GM21423 (cell line): ENCODE measurements around the gene FRYL.

Experiments
- ATAC-seq: cut with Tn5 transposase; IDR thresholded peaks from one replicate; pipeline ENCODE4 v1.9.1; 2021; ENCODE audit warnings: mild to moderate bottlenecking, moderate library complexity; ENCODE audit not compliant: unreplicated experiment

The FRYL gene

GRCh38 chr4:48570646-48571220, 209.3 kb downstream of the FRYL start:
- no peak for ATAC-seq

GRCh38 chr4:48566034-48566384, 214.1 kb downstream of the FRYL start:
- ATAC-seq, result no peak

DNA sequence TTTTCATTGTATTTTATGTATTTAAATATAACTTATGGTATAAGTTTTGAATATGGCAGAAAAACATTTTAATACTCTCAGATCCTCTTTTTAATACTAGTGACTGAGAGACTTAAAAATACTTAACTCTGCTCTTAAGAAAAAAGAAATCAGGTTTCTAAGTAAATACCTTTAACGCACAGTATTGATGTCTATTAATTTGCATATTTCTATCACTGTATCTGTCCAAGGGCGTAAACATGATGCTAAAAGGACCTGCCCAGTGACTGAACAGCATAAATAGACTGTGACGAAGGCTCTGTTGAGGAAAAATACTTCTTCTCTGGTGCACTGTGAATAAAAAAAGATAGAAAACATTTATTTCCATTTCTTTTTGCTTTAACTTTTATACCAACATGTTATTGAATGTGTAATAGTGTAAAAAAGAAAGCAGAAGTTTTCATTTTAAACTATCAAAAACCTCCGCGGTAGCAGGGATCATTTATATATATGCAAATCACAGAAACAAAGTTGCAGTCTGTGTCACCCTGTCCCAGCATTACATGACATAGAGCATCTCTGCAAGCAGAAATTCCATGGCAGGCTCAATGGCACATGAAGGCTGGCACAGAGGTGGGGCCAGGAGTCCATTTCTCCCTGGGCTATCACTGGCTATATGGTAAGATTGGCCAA, 214.6 kb downstream of the FRYL start:
- no peak for ATAC-seq

DNA sequence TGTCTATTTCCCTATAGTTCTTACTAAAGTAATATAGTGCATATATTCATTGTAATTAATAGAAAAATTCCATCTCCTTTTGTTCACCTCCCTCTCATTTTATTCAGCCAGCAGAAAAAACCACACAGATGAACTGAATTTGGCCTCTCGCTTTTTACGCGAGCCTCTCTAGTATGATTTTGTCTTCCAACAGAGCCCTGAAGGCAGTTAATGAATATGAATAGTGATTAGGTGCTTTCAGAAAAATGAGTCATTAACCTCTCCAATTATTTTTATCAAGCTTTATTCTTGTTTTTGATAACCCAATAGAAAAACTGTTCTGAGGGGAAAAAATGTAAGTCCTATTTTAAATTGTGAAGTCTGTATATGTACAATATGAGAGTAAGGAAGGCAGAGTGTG, 215.9 kb downstream of the FRYL start:
- no peak for ATAC-seq

DNA sequence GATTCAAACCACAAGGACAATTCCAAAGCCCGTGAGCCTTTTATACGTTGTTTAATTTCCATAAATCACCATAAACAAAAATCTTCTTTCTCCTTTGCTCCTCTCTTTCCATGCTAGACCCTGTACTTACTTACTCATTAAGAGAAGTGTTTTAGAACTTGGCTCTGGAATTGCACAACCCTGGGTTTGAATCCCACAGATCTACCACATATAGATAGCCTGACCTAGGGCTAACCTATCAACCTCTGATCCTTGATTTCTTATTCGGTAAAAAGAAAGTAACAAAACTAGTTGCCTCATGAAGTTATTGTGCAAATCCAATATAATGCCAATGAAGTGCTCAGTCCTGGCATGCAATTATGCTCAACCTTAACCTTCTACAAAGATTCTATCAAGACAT, 221.3 kb downstream of the FRYL start:
- no peak for ATAC-seq

DNA sequence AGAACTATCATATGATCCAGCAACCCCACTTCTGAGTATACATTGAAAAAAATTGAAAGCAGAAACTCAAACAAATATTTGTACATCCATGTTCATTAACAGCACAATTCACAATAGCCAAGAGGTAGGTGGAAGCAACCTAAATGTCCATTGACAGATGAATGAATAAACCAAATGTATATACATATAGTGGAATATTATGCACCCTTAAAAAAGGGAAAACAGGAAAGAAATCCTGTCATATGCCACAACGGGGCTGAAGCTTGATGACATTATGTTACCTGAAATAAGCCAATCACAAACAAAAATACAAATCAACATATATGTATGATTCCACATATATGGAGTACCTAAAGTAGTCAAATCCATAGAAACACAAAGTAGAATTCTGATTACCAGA, 222.1 kb downstream of the FRYL start:
- no peak for ATAC-seq

GRCh38 chr4:48557478-48557877, 222.6 kb downstream of the FRYL start:
- ATAC-seq, result no peak

DNA sequence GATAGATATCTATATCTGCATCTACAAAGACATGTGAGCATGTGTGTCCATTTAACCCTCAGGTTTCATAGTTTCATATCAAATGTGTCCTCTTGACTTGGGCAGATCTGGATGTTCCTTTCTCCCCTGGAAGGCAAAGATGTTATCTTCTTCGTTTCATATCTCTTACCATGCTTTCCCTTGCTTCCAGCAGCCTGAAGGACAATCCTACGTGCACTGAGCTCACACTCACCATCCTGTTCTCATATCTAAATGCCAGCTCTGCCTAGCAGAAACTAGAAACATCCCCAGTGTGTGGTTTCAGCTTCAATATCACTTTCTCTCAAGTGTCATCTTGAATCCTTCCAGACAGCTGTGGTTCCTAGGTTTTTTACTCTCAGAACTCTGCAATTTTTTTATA, 223.8 kb downstream of the FRYL start:
- no peak for ATAC-seq

- no peak for ATAC-seq
Observed at GRCh38 chr4:48554606-48555005, 225.5 kb downstream of the FRYL start.

GRCh38 chr4:48553720-48554119, 226.4 kb downstream of the FRYL start:
- no peak for ATAC-seq

DNA sequence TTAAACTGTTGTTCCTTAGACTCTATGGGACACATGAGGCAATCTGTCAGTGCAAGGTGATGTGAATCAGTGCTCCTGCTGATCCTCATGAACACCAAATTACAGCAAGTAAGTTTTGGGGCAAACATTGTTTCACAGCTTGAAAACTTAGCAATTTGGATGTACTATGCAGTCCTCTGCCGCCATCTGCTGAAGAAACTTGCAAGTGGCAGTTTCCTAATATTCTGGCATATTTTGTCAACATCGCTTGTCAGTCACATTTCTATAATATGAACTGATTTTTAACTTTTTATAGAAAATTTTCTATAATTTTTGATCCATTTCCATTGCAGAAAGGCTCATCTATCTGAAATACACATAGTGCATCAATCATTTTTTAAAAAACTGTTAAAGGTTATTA, 233.7 kb downstream of the FRYL start:
- no peak for ATAC-seq

DNA sequence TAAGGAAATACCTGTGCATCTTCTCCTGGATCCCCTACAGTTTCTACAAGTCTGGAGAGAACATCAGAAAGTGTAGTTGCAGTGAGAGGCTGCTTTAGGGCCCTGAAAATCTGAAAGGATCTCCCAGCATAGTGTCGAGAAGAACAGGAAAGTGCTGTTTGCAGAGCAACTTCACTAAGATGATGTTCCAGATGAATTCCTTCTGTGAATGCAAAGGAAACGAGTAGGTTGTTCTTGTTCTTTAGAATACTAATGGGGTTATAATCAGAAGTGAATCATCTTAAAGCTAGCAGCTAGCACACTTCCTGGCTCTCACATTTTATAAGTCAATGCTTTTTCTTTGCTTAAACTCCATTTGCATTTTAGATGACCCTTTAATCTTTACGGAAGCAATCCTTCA, 236.3 kb downstream of the FRYL start:
- no peak for ATAC-seq

DNA sequence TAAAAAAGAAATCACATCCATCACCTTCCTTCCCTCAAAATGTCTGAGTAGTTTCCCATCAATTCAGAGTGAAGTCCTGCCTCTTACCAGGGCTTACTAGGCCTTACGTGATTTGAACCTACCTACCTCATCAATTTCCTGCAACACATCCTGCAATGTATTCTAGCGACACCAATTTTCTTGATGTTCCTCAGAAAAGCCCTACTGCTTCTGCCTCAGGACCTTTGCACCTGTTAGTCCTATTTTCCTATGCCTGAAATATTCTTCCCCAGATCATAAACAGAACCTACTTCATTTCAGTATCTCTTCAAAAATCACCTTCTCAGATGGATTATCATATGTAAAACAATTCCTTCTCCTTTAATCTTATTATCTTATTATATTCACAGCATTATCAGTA, 237.2 kb downstream of the FRYL start:
- ATAC-seq, result no peak

- ATAC-seq, result no peak
Observed at GRCh38 chr4:48539597-48539996, 240.5 kb downstream of the FRYL start.

- ATAC-seq, result no peak
Observed at GRCh38 chr4:48538358-48538757, 241.7 kb downstream of the FRYL start.

DNA sequence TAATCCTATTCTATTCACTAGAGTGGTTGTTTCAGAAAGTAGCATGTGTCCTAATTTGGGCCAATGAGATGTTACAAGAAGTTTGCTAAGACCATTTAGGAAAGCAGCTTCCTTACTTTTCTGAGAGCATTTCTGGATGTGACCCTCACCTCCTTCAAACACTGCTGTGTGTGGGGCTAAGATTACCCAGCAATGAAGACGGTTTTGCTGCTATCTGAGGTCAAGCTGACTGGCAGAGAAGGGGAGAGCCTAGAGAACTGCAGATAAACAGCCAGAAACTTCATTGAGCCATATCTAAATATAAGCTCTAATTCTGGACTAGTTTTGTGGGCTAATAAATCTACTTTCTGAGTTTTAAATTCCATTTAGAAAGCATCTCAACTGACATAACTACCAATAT, 253.7 kb downstream of the FRYL start:
- ATAC-seq, result no peak

DNA sequence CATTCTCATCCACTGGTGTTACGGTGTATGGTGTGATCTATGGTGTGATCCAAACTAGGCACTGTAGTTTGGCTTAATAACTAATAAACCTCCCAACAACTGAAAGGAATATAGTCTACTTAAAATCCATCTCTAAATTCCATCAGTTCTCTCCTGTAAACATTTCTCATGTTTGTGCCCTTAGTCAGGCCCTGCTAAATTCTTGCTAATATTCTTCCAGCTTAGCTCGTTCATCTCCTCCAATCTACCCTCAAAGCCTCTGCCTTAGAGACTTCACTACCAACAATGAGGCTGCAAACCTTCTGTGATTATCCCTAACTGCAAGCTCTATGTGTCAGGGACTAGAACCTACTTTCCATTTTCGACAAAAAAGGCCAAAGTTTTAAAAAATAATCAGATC, 261.9 kb downstream of the FRYL start:
- no peak for ATAC-seq

GRCh38 chr4:48509543-48509942, 270.5 kb downstream of the FRYL start:
- ATAC-seq, result no peak

DNA sequence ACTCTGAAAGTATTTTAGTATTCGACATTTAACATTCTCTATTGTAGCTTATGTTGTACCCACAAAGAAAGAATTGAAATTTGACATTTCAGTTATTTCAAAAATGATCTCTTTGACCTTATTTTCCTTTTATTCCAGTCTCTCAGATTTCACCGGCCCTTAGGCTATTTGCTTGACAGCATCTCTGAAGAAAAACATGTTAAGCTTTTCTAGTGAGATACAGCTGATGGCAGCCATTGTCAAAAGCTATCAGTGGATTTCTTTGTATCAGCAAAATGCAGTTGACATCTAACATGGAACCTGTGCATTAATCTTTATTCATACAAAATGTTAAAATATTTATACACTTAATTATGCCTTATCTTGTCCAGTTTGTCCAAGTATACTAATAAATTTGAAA, 273.4 kb downstream of the FRYL start:
- ATAC-seq, result no peak

GRCh38 chr4:48504352-48504751, 275.7 kb downstream of the FRYL start:
- ATAC-seq, result no peak

DNA sequence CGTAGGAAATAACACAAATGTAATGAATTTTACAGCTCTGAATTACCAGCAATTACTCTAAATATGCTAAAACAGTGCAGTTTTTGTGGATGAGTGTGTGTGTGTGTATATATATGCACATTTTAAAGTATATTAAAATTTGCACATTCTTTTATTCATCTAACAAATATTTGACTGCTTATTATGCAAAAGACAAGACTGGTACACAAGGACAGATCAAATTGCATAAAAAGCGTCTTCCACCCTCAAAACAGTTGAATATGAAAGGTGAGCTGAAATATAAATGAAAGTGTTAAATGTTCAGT, 276.1 kb downstream of the FRYL start:
- no peak for ATAC-seq

DNA sequence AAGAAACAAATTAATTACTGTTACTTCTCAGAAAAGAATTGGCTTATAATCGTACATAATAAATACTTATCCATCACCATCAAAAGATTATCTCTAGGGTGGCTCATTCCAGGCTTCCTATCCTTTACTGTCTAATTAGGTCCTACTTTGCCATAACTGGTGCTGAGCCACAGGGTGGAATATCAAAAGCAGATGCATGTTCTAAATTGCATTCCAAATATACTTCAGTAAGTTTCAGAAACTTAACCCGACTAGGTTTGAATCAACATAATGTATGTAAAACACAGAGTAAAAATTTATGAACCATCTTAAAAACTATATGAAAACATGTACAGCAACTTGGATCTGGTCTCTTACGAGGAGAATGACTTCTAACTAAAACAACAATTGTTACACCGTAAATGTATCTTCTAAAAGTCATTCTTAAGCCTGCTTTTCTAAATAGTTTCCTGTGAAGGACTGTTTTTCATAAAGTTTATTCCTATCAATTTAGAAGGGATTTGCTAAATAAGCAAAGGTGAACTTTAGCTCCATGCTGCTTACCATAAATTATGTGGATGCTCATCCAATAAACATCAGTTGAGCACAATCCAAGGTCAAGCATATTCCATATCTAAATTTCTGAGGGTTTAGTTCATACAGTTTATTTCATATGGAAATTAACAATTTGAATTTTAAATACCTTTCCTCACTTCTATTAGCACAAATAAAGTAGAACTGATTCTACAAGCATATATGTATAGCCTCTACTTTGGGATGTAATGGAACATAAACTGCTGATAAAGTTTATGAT, 276.6 kb downstream of the FRYL start:
- no peak for ATAC-seq
